Subcutaneous adipose tissue (tissue), 4 donors: ENCODE measurements around the gene IQCK. TPM values are rescaled to one million over a fixed set of nuclear protein-coding genes. Genes with fewer than 3 reads are reported as not detected.

Source experiments
- total RNA-seq, 4 donors: library from RNA; depleted of rRNA; stranded (reverse); fragments of >200 nt; gene quantifications; one replicate each; pipeline ENCODE4 v1.1.0, GENCODE V29; 2016
- TF ChIP-seq, protein P1 (sequence below): fragments of 450-650 bp; IDR thresholded peaks from one replicate; pipeline ENCODE4 v1.5.1; 2016; ENCODE audit warnings: low read depth, mild to moderate bottlenecking, control low read depth, antibody characterized with exemption, moderate library complexity

The IQCK gene
- total RNA-seq, 4 donors from 2014 or later, result 16.7 to 37.0 (median 26.9) TPM

- TF ChIP-seq, protein P1, sequence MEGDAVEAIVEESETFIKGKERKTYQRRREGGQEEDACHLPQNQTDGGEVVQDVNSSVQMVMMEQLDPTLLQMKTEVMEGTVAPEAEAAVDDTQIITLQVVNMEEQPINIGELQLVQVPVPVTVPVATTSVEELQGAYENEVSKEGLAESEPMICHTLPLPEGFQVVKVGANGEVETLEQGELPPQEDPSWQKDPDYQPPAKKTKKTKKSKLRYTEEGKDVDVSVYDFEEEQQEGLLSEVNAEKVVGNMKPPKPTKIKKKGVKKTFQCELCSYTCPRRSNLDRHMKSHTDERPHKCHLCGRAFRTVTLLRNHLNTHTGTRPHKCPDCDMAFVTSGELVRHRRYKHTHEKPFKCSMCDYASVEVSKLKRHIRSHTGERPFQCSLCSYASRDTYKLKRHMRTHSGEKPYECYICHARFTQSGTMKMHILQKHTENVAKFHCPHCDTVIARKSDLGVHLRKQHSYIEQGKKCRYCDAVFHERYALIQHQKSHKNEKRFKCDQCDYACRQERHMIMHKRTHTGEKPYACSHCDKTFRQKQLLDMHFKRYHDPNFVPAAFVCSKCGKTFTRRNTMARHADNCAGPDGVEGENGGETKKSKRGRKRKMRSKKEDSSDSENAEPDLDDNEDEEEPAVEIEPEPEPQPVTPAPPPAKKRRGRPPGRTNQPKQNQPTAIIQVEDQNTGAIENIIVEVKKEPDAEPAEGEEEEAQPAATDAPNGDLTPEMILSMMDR, result no peak
Measured at GRCh38 chr16:19884611-19885450, 166.8 kb downstream of the IQCK start, which contains the start of gene GPRC5B. TSS of gene GPRC5B (minus strand) at chr16:19884848. CDS start at chr16:19872845, 12,003 bp downstream.

DNA sequence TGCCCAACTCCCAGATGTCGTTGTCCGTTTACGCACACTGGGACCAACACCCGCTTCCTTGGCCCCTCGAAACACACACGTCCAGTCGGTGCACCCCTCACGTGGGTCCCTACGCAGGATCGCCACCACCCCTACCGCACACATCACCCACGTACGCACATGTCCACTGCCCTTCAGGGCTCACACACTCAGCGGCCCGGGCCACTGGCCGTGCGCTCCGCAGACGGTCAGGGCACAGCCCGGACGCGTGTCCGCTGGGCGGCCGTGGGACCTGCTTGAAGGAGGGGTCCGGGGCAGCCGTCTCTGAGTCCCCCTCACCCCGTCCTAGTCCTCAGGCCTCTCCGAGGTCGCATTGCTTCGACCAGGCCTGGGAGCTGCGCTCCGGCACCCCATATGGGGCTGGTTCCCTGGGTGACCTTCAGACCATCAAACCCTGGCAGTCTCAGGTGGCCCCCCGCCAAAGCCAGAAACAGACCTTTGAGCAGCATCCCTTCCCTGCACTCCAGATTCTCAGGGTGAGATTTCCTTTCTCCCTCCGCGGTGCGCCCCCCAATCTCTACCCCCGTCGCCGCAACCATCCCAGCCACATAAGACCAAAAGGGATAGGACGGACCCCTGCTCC is 167.5 kb downstream of the IQCK start:
- TF ChIP-seq, protein P1, result no peak

GRCh38 chr16:19886073-19886941 is 168.2 kb downstream of the IQCK start:
- TF ChIP-seq, protein P1, result no peak

DNA sequence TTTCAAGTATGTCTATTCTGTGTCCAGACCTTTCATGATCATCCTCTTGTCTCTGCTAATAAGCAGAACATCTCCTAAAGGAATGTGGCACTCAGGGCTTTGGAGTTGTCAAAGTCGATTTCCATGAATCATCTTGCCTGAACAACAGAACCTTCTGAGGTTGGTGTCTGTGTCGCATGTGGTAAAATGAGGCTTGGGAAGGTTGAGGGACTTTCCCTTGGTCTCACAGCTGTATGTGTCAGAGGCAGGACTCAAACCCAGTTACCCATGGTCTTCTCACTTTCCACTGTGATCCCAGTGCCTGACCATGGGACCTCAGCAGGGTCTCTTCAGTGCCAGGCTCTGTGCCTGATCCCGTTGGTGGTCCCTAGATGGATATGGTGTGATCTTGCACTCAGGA is 170.8 kb downstream of the IQCK start:
- TF ChIP-seq, protein P1, result no peak

- TF ChIP-seq, protein P1, result no peak
Measured at GRCh38 chr16:19890901-19891300, 172.8 kb downstream of the IQCK start.

DNA sequence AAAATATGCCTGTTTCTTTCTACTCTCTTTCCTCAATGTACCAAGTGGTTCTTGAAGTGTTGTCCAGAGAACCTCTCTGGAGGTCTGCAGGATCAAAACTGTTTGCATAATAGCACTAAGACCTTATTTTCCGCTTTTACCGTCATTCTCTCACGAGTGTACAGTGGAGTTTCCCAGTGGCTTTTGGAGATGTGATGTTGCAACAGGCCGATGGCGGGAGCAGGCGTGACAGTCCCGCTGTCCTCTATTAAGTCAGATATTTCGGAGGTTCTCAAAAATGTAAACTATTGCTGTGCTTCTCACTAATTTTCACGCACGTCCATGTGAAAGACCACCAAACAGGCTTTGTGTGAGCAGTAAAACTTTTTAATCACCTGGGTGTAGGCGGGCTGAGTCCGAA is 174.8 kb downstream of the IQCK start:
- TF ChIP-seq, protein P1, result no peak
